Neural progenitor cell (in vitro differentiated cells): ENCODE measurements around the gene FARS2. TPM values are rescaled to one million over a fixed set of nuclear protein-coding genes. Genes with fewer than 3 reads are reported as not detected.
"Not testable (repeated sequence)": the region's sequence is repeated elsewhere in the genome, so short reads cannot be mapped to it uniquely, and the experiment has no call there.

Source experiments
- DNase-seq: peaks from one replicate; pipeline ENCODE4 v3.0.0-alpha.2; 2016; ENCODE audit warnings: low spot score
- H2AFZ ChIP-seq: fragments of 200-600 bp; sonication (generic); replicated peaks from 2 replicates; pipeline ENCODE4 v1.6.1; 2016; ENCODE audit warnings: antibody characterized with exemption
- H3F3A ChIP-seq: fragments of 200-600 bp; sonication (generic); 2 replicates; pipeline ENCODE4 v1.6.1; 2016; ENCODE audit warnings: antibody characterized with exemption, low read depth
- H3K27ac ChIP-seq: fragments of 200-600 bp; sonication (generic); 2 replicates; pipeline ENCODE4 v1.5.1; 2016; ENCODE audit warnings: mild to moderate bottlenecking
- H3K27me3 ChIP-seq: fragments of 200-600 bp; sonication (generic); 2 replicates; pipeline ENCODE4 v1.6.1; 2016; ENCODE audit warnings: mild to moderate bottlenecking, moderate library complexity
- H3K36me3 ChIP-seq: fragments of 200-600 bp; sonication (generic); 2 replicates; pipeline ENCODE4 v1.5.1; 2016
- H3K4me1 ChIP-seq: fragments of 200-600 bp; sonication (generic); 2 replicates; pipeline ENCODE4 v1.6.1; 2016; ENCODE audit warnings: mixed run types
- H3K4me2 ChIP-seq: fragments of 200-600 bp; sonication (generic); 2 replicates; pipeline ENCODE4 v1.6.1; 2016
- H3K4me3 ChIP-seq: fragments of 200-600 bp; sonication (generic); 2 replicates; pipeline ENCODE4 v1.5.1; 2016
- H3K79me2 ChIP-seq: fragments of 200-600 bp; sonication (generic); 2 replicates; pipeline ENCODE4 v1.6.1; 2016; ENCODE audit warnings: low read depth
- H3K9ac ChIP-seq: fragments of 200-600 bp; sonication (generic); 2 replicates; pipeline ENCODE4 v1.6.1; 2016
- H3K9me3 ChIP-seq: fragments of 200-600 bp; sonication (generic); 2 replicates; pipeline ENCODE4 v1.5.1; 2016; ENCODE audit warnings: low read depth
- H4K20me1 ChIP-seq: fragments of 200-600 bp; sonication (generic); 2 replicates; pipeline ENCODE4 v1.6.1; 2016; ENCODE audit warnings: low read depth
- H3K27ac Mint-ChIP-seq: 3 replicates; pipeline ENCODE4 v1.8.0; 2021; ENCODE audit warnings: mixed read lengths
- H3K27me3 Mint-ChIP-seq: 2 replicates; pipeline ENCODE4 v1.8.0; 2022; ENCODE audit warnings: low read depth, mild to moderate bottlenecking, inconsistent platforms, moderate library complexity, mixed read lengths; ENCODE audit not compliant: insufficient read depth
- H3K36me3 Mint-ChIP-seq: 3 replicates; pipeline ENCODE4 v1.8.0; 2021; ENCODE audit warnings: mixed read lengths
- H3K4me1 Mint-ChIP-seq: 3 replicates; pipeline ENCODE4 v1.8.0; 2021; ENCODE audit warnings: mixed read lengths
- H3K4me3 Mint-ChIP-seq: 3 replicates; pipeline ENCODE4 v1.8.0; 2021; ENCODE audit warnings: mild to moderate bottlenecking, moderate library complexity, mixed read lengths
- H3K9me3 Mint-ChIP-seq: 3 replicates; pipeline ENCODE4 v1.8.0; 2020; ENCODE audit warnings: mixed read lengths
- EZH2 ChIP-seq: fragments of 200-600 bp; sonication (generic); IDR thresholded peaks from 2 replicates; pipeline ENCODE4 v1.6.1; 2017; ENCODE audit warnings: antibody characterized with exemption, mild to moderate bottlenecking, moderate library complexity
- EZH2phosphoT487 ChIP-seq: fragments of 200-600 bp; sonication (generic); IDR thresholded peaks from 2 replicates; pipeline ENCODE4 v1.6.1; 2017; ENCODE audit warnings: antibody characterized with exemption
- total RNA-seq: library from RNA; depleted of rRNA; stranded (reverse); fragments of >200 nt; gene quantifications from 2 replicates; pipeline ENCODE4 v1.2.3, GENCODE V29; 2015; ENCODE audit warnings: low replicate concordance
- TF ChIP-seq, protein P1 (sequence below): fragments of 200-600 bp; sonication (generic); IDR thresholded peaks from 2 replicates; pipeline ENCODE4 v1.5.1; 2017; ENCODE audit warnings: antibody characterized with exemption, mild to moderate bottlenecking

The FARS2 gene
- total RNA-seq, 1 donor from 2014 or later: 10.8 TPM

DNA sequence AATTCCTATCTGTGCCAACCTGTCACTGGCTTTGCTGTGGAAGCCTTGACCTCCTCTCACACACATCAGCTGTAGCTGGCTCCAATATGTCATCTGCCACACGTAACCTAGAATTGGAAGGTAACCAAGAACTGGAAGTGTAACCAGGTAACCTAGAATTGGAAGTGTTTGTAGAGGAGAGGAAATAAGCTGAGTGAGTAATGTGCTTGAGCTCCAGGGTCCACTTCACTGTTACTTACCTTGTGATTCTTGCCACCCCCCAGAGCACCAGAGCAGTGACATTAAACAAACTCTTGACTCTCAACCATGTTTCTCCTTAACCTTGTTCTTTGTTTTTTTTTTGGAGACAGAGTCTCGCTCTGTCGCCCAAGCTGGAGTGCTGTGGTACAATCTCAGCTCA is 394.9 kb downstream of the FARS2 start:
- Mint-ChIP-seq H3K9me3 (no peaks in the 10 kb centered on the region), H3K27me3 (peaks cover 9% of the 10 kb centered on the region), H3K4me1 (peaks cover 10% of the 10 kb centered on the region), H3K27ac (no peak overlapping the region), H3K36me3 (peaks cover 5% of the 10 kb centered on the region), H3K4me3 (no peak overlapping the region)
- no peaks in the 10 kb centered on the region for H4K20me1 ChIP-seq
- no peak for DNase-seq
- no peak overlapping the region for H3K4me3 ChIP-seq
- no peaks in the 10 kb centered on the region for H3K9me3 ChIP-seq
- TF ChIP-seq, protein P1, sequence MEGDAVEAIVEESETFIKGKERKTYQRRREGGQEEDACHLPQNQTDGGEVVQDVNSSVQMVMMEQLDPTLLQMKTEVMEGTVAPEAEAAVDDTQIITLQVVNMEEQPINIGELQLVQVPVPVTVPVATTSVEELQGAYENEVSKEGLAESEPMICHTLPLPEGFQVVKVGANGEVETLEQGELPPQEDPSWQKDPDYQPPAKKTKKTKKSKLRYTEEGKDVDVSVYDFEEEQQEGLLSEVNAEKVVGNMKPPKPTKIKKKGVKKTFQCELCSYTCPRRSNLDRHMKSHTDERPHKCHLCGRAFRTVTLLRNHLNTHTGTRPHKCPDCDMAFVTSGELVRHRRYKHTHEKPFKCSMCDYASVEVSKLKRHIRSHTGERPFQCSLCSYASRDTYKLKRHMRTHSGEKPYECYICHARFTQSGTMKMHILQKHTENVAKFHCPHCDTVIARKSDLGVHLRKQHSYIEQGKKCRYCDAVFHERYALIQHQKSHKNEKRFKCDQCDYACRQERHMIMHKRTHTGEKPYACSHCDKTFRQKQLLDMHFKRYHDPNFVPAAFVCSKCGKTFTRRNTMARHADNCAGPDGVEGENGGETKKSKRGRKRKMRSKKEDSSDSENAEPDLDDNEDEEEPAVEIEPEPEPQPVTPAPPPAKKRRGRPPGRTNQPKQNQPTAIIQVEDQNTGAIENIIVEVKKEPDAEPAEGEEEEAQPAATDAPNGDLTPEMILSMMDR: no peak
- TF ChIP-seq EZH2: no peak
- no peak for TF ChIP-seq EZH2phosphoT487
- no peak overlapping the region for H3K9ac ChIP-seq
- H3F3A ChIP-seq: no peaks in the 10 kb centered on the region
- no peak overlapping the region for H2AFZ ChIP-seq
- no peaks in the 10 kb centered on the region for H3K4me1 ChIP-seq
- H3K27ac ChIP-seq: no peak overlapping the region
- no peaks in the 10 kb centered on the region for H3K27me3 ChIP-seq
- H3K36me3 ChIP-seq: no peaks in the 10 kb centered on the region
- no peak overlapping the region for H3K4me2 ChIP-seq
- H3K79me2 ChIP-seq: no peaks in the 10 kb centered on the region

DNA sequence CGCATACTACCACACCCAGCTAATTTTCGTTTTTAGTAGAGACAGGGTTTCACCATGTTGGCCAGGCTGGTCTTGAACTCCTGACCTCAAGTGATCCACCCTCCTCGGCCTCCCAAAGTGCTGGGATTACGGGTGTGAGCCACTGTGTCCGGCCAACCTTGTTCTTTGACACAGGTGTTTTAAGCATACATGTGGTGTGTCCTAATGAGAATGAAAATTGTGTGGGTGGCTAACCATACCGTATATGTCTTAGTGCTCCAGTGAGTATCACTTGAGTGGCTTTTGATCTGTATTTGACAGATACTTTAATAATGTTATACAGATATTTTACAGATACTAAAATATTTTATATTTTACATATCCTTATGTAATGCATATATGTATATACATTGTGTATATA is 395.4 kb downstream of the FARS2 start:
- H3K4me1 Mint-ChIP-seq: peaks cover 10% of the 10 kb centered on the region
- H3K4me1 ChIP-seq, H3F3A ChIP-seq, H3K9me3 Mint-ChIP-seq, H3K27ac Mint-ChIP-seq, H3K9me3 ChIP-seq, H3K9ac ChIP-seq, H3K4me2 ChIP-seq, H3K79me2 ChIP-seq, H3K4me3 Mint-ChIP-seq, H3K27me3 ChIP-seq, H4K20me1 ChIP-seq, DNase-seq, H3K36me3 Mint-ChIP-seq, H3K36me3 ChIP-seq, H3K4me3 ChIP-seq, H3K27ac ChIP-seq, H2AFZ ChIP-seq: not testable (repeated sequence)
- H3K27me3 Mint-ChIP-seq: peaks cover 11% of the 10 kb centered on the region

- Histone ChIP-seq H3K4me1 (no peaks in the 10 kb centered on the region), H3K27me3 (no peaks in the 10 kb centered on the region), H3K79me2 (no peaks in the 10 kb centered on the region), H3F3A (no peaks in the 10 kb centered on the region), H3K9me3 (no peaks in the 10 kb centered on the region), H4K20me1 (no peaks in the 10 kb centered on the region), H3K4me3 (no peak overlapping the region), H3K4me2 (no peak overlapping the region), H2AFZ (no peak overlapping the region), H3K27ac (no peak overlapping the region), H3K36me3 (no peaks in the 10 kb centered on the region), H3K9ac (no peak overlapping the region)
- Mint-ChIP-seq H3K9me3 (no peaks in the 10 kb centered on the region), H3K4me3 (no peak overlapping the region), H3K4me1 (peaks cover 10% of the 10 kb centered on the region), H3K27me3 (peaks cover 7% of the 10 kb centered on the region), H3K27ac (no peak overlapping the region), H3K36me3 (peaks cover 5% of the 10 kb centered on the region)
- no peak for DNase-seq
- TF ChIP-seq, protein P1: no peak
- TF ChIP-seq EZH2phosphoT487 (no peak), EZH2 (no peak)
These were observed 396.5 kb downstream of the FARS2 start for GRCh38 chr6:5657684-5658430.

DNA sequence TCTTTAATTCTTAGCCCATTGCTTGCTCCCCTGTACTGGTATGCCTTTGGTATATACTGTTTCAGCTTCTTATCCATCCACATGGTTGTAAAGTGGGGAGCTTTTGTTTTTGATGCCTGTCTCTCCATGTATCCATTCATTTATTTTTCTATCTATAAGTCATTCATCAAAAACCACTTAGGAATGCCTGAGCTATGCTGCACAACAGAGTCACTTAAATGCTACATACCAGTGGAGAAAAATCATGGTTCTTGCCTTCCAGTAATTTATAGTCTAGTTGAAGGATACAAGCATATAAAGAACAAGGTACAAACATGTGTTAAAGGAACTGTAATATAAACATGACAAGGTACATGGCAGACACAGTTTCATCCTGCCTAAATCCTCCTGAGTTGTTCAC is 398.2 kb downstream of the FARS2 start:
- no peak overlapping the region for H3K4me3 ChIP-seq
- no peaks in the 10 kb centered on the region for H3F3A ChIP-seq
- H3K9me3 ChIP-seq: no peaks in the 10 kb centered on the region
- H3K36me3 Mint-ChIP-seq: peaks cover 5% of the 10 kb centered on the region
- no peaks in the 10 kb centered on the region for H4K20me1 ChIP-seq
- H3K4me3 Mint-ChIP-seq: no peak overlapping the region
- H3K27ac Mint-ChIP-seq: no peak overlapping the region
- H3K4me1 Mint-ChIP-seq: peaks cover 18% of the 10 kb centered on the region
- H3K27ac ChIP-seq: no peak overlapping the region
- H2AFZ ChIP-seq: no peak overlapping the region
- no peak for DNase-seq
- H3K9ac ChIP-seq: no peak overlapping the region
- H3K9me3 Mint-ChIP-seq: no peaks in the 10 kb centered on the region
- no peak overlapping the region for H3K4me2 ChIP-seq
- H3K79me2 ChIP-seq: no peaks in the 10 kb centered on the region
- no peaks in the 10 kb centered on the region for H3K27me3 ChIP-seq
- H3K4me1 ChIP-seq: no peaks in the 10 kb centered on the region
- H3K36me3 ChIP-seq: no peaks in the 10 kb centered on the region
- H3K27me3 Mint-ChIP-seq: peaks cover 7% of the 10 kb centered on the region
- TF ChIP-seq EZH2phosphoT487: no peak
- TF ChIP-seq EZH2: no peak
- TF ChIP-seq, protein P1: no peak
